Liver (tissue), 3 donors: ENCODE results near the gene TAF1.

Source experiments
- EGR1 ChIP-seq, 2 donors: IDR thresholded peaks; 2 replicates each; pipeline ENCODE4 v1.6.1; 2016 to 2018; ENCODE audit warnings: antibody characterized with exemption in 2 of 2, low read depth in 2 of 2
- FOXA1 ChIP-seq: IDR thresholded peaks from 2 replicates; pipeline ENCODE4 v1.6.1; 2016; ENCODE audit warnings: antibody characterized with exemption
- HNF4A ChIP-seq, 2 donors: conservative IDR thresholded peaks; 2 replicates each; pipeline ENCODE4 v1.6.1; 2016; ENCODE audit warnings: antibody characterized with exemption in 2 of 2, mild to moderate bottlenecking in 2 of 2
- TAF1 ChIP-seq: conservative IDR thresholded peaks from 2 replicates; pipeline ENCODE4 v1.6.1; 2016; ENCODE audit warnings: antibody characterized with exemption, mild to moderate bottlenecking
- YY1 ChIP-seq: IDR thresholded peaks from 2 replicates; pipeline ENCODE4 v1.6.1; 2016; ENCODE audit warnings: antibody characterized with exemption, mild to moderate bottlenecking
- TF ChIP-seq, protein P1 (sequence below): fragments of 150-350 bp; IDR thresholded peaks from 2 replicates; pipeline ENCODE4 v1.5.1; 2017; ENCODE audit warnings: improper control_type of control experiment, low read depth, low read length; ENCODE audit not compliant: missing input control
- donor health status: healthy.
- donor health status: healthy.

DNA sequence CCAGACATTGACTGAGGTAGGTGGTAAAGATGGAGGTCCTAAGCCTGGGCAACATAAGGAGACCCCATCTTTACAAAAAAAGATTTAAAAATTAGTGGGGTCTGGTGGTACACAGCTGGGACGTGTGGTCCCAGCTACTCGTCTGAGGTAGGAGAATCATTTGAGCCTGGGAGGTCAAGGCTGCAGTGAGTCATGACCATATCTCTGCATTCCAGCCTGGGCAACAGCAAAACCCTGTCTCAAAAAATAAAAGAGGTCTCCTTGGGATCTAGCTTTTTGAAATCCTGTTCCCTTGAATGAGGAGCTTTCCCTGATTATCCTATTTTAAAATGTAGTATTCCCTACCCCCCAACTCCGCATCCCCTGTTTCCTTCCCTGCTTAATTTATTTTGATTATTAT is 88.1 kb downstream of the TAF1 start:
- TF ChIP-seq EGR1 (IDR thresholded peaks at IDR 0.05; ENCODE audit: low read depth in 2 of 2), result no peak
- no peak for TF ChIP-seq TAF1
- TF ChIP-seq, protein P1, sequence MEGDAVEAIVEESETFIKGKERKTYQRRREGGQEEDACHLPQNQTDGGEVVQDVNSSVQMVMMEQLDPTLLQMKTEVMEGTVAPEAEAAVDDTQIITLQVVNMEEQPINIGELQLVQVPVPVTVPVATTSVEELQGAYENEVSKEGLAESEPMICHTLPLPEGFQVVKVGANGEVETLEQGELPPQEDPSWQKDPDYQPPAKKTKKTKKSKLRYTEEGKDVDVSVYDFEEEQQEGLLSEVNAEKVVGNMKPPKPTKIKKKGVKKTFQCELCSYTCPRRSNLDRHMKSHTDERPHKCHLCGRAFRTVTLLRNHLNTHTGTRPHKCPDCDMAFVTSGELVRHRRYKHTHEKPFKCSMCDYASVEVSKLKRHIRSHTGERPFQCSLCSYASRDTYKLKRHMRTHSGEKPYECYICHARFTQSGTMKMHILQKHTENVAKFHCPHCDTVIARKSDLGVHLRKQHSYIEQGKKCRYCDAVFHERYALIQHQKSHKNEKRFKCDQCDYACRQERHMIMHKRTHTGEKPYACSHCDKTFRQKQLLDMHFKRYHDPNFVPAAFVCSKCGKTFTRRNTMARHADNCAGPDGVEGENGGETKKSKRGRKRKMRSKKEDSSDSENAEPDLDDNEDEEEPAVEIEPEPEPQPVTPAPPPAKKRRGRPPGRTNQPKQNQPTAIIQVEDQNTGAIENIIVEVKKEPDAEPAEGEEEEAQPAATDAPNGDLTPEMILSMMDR, result no peak
- TF ChIP-seq FOXA1, result no peak
- no peak for TF ChIP-seq HNF4A (conservative IDR thresholded peaks at IDR 0.05)
- TF ChIP-seq YY1, result no peak
